ENCODE results near the gene POLQ. TPM values are rescaled to one million over a fixed set of nuclear protein-coding genes. Genes with fewer than 3 reads are reported as not detected.

POLQ gene
- total RNA-seq, 1 donor from 2014 or later: 1.0 TPM

- Mint-ChIP-seq H3K4me3 (ENCODE audit: unreplicated experiment) (no peak overlapping the region), H3K9me3 (ENCODE audit: low read depth) (no peaks in the 10 kb centered on the region), H3K4me1 (ENCODE audit: low read depth) (peaks cover 11% of the 10 kb centered on the region), H3K27ac (ENCODE audit: unreplicated experiment) (no peak overlapping the region), H3K36me3 (ENCODE audit: low read depth) (no peaks in the 10 kb centered on the region), H3K27me3 (ENCODE audit: low read depth) (no peaks in the 10 kb centered on the region)
- TF ChIP-seq CTCF (IDR thresholded peaks at IDR 0.05): no peak
- no peak for DNase-seq (ENCODE audit: low spot score)
Measured at GRCh38 chr3:121436074-121436473, 109.7 kb downstream of the POLQ start.

DNA sequence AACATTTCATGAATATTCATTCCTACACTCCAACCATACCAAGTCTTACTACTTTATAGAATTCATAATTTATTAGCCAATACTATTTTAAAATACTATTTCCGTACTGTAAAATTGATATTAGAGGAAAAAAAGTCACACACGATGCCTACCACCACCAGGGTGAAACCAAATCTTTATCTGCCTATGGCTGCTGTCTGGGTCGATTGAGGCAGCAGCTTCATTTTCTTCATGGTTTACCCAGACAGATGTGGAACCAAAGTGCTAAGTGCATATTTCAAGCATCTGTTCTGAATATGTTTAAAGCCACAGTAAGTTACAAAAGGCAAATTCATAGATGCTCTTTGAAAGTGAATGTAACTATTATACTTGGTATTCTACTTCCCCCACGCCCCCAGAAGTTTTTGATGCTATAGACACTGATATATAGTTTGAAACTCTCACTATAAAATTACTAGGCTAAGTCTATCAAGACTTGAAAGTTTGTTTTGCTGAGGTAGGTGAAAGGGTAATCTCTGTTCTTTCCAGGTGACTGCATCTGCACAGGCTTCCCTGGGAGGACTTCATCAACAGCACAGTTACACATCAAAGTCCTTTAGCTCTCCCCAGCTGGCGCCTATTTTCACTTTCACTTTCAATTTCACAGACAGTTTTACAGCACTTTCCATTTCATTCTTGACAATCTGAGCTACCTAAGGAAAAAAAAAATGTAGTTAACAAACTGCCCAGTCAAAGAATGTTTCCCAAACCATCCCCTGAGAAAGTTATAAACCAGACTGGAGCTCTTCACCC, 113.9 kb downstream of the POLQ start:
- TF ChIP-seq CTCF (IDR thresholded peaks at IDR 0.05): no peak
- Mint-ChIP-seq H3K4me1 (ENCODE audit: low read depth) (peaks cover 11% of the 10 kb centered on the region), H3K27ac (ENCODE audit: unreplicated experiment) (no peak overlapping the region), H3K27me3 (ENCODE audit: low read depth) (no peaks in the 10 kb centered on the region), H3K36me3 (ENCODE audit: low read depth) (peaks cover 1% of the 10 kb centered on the region), H3K4me3 (ENCODE audit: unreplicated experiment) (peak overlapping the region; percentile 43), H3K9me3 (ENCODE audit: low read depth) (peaks cover 4% of the 10 kb centered on the region)
- DNase-seq (ENCODE audit: low spot score): no peak

DNA sequence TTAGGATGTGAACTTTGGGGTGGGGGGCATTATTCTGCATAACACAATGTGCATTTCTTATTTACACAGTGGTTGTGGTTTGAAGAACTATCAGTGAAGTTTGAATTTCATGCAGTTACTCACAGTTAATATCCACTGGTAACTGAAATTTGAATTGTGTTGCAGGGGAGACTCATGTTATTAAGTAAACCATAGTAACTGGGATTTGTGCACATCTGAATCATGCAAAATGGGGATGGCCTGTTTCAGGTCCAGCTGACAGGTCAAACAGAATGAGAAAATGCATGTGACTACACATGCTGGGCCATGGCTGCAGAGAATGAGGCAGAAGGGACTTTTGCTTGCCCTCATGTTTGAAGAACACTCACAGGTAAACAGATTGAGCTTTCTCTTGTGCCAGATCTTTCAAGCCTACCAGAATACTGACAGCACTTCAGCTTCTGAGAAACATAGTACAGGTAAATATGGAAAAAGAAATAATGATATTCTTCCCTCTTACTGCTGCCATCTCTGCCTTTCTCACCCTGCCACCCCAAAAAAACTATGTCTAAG, 115.0 kb downstream of the POLQ start:
- TF ChIP-seq CTCF (IDR thresholded peaks at IDR 0.05): no peak
- Mint-ChIP-seq H3K9me3 (ENCODE audit: low read depth) (peaks cover 4% of the 10 kb centered on the region), H3K27ac (ENCODE audit: unreplicated experiment) (no peak overlapping the region), H3K36me3 (ENCODE audit: low read depth) (peaks cover 2% of the 10 kb centered on the region), H3K27me3 (ENCODE audit: low read depth) (no peaks in the 10 kb centered on the region), H3K4me1 (ENCODE audit: low read depth) (peaks cover 11% of the 10 kb centered on the region), H3K4me3 (ENCODE audit: unreplicated experiment) (no peak overlapping the region)
- no peak for DNase-seq (ENCODE audit: low spot score)

GRCh38 chr3:121424549-121424948, 121.2 kb downstream of the POLQ start:
- H3K36me3 Mint-ChIP-seq (ENCODE audit: low read depth): peaks cover 2% of the 10 kb centered on the region
- TF ChIP-seq CTCF (IDR thresholded peaks at IDR 0.05): no peak
- H3K27me3 Mint-ChIP-seq (ENCODE audit: low read depth): no peaks in the 10 kb centered on the region

GRCh38 chr3:121418182-121418581, 127.6 kb downstream of the POLQ start:
- no peaks in the 10 kb centered on the region for H3K4me1 Mint-ChIP-seq (ENCODE audit: low read depth)
- no peak overlapping the region for H3K27ac Mint-ChIP-seq (ENCODE audit: unreplicated experiment)
- no peaks in the 10 kb centered on the region for H3K36me3 Mint-ChIP-seq (ENCODE audit: low read depth)
- no peak for TF ChIP-seq CTCF (IDR thresholded peaks at IDR 0.05)
- H3K4me3 Mint-ChIP-seq (ENCODE audit: unreplicated experiment): no peak overlapping the region
- H3K9me3 Mint-ChIP-seq (ENCODE audit: low read depth): no peaks in the 10 kb centered on the region
- no peak for DNase-seq (ENCODE audit: low spot score)
- H3K27me3 Mint-ChIP-seq (ENCODE audit: low read depth): no peaks in the 10 kb centered on the region

More at GRCh38 chr3:121424549-121424948, 121.2 kb downstream of the POLQ start:
- DNase-seq (ENCODE audit: low spot score): no peak
- no peak overlapping the region for H3K4me3 Mint-ChIP-seq (ENCODE audit: unreplicated experiment)
- H3K9me3 Mint-ChIP-seq (ENCODE audit: low read depth): no peaks in the 10 kb centered on the region
- H3K27ac Mint-ChIP-seq (ENCODE audit: unreplicated experiment): no peak overlapping the region
- H3K4me1 Mint-ChIP-seq (ENCODE audit: low read depth): no peaks in the 10 kb centered on the region
